GM18861 (cell line): Measurements from ENCODE around the gene HSD17B8.

Source experiments
- ATAC-seq: cut with Tn5 transposase; IDR thresholded peaks from one replicate; pipeline ENCODE4 v1.9.1; 2021; ENCODE audit not compliant: unreplicated experiment

HSD17B8 gene

DNA sequence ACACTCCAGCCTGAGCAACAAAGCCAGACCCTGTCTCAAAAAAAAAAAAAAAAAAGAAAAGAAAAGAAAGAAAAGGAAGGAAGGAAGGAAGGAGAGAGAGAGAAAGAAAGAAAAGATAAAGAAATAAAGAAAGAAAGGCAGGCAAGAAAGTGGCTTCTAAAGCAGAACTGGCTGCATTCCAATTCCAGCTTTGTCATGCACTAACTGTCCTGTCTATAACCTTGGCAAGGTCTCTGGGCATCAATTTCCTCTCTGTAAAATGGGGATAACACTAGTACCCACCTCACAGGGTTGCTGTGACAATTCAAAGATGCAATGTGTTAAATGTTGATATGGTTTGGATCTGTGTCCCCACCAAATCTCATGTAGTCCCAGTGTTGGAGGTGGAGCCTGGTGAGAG, 31.9 kb downstream of the HSD17B8 start:
- no peak for ATAC-seq

DNA sequence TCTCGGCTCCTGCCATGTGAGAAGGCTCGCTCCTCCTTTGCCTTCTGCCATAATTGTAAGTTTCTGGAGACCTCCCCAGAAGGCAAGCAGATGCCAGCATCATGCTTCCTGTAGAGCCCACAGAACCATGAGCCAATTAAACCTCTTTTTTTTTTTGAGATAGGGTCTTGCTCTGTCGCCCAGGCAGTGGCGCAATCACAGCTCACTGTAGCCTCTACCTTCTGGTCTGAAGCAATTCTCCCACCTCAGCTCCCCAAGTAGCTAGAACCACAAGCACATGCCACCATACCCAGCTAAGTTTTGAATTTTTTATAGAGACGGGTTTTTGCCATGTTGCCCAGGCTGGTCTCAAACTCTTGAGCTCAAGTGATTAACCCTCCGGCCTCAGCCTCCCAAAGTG, 32.4 kb downstream of the HSD17B8 start:
- ATAC-seq = no peak

DNA sequence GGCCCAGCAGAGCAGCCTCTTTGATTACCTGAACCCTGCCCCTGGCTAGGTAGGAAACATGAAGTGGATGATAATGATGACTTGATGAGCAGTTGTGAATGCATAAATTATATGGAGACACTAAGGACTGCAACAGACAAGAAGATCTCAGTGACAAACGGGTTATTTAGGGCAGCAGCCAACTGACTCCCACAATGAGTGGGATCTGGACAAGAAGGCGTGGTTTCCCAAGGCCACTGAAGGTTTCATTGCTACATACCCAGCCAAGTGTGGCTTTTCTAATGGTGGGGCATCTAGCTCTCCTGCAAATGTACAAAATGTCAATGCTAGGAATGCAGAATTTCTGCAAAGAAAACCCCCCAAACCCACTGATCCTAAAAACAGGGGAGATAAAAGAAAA, 33.3 kb downstream of the HSD17B8 start:
- ATAC-seq = no peak

DNA sequence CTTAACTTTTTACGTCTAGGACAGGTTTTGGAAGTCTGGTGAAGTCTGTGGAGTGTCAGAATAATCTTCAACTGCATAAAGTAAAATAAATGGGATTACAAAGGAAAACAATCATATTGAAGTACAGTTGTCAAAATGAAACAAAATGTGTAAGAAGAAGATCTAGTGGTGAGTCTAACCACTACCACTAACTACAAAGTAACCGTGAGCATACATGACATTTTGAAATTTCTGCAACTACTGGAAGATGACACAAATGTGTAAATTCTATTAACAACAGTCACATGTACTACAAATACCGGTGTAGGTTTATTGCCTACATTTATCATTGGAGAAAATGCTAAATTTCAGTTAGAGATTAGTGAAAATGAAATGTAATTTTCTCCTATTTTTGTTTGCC, 37.5 kb downstream of the HSD17B8 start:
- no peak for ATAC-seq

DNA sequence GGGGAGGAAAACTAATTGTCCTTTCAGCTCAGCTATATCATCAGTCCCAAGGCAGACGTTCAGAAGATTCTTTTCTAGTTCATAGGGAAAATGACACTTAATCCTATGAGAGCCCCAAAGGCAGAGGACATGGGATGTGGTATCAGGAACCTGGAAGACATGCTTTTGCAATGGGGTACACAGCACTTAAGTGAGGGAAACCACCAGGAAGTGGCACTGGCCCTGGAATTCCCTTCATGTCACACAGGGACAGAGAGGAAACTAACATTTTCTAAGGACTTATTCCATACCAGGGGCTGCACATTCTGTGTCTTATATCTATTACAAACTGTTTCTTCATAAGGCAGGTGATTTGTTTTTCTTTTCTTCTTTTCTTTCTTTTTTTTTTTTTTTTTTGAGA, 39.0 kb downstream of the HSD17B8 start:
- ATAC-seq = no peak

DNA sequence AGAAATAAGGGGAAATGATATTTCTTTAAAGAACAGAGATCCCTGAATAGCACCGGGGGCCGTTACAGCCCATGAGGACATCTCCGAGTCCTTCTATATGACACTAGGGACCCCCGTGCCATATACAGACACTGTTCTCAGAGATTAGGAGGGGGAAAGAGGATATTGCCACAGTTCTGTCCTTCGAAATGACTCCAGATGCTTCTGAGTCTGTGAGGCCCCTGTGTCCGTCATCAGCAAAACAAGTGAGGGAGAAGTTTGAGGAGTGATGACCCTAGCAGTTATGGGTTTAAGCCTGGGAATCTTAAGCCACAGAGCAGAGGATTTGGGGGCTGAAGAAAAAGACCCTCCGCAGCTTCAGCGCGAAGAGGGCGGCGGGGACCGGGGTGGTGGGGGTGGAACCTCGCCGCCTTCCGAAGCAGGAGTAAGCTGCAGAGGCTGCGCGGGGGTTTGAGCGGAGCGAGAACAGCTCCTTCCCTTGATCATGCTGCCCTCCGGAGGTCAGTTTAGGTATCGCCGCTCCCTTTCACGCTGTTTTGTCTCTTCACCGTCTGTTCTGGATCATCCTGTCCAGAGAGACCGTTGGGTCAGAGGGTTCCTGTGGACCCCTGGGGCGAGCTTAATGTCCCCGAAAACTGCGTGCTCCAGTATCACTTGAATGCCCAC, 43.7 kb downstream of the HSD17B8 start:
- peak; percentile 42 for ATAC-seq

DNA sequence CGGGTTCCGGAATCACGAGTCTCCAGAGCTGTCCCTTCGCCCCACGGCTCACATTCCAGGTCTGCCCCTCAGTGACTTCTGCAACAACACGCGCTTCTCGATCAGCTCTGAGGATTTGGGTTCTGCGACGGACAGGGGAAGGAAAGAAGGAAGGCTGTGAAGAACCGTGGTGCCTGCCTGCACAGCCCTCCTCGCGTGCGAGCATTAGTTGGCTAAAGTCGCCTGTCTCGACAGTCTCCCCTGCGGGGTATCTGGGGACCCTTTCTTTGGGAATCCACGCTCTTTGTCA, 44.1 kb downstream of the HSD17B8 start:
- ATAC-seq = peak; percentile 1

DNA sequence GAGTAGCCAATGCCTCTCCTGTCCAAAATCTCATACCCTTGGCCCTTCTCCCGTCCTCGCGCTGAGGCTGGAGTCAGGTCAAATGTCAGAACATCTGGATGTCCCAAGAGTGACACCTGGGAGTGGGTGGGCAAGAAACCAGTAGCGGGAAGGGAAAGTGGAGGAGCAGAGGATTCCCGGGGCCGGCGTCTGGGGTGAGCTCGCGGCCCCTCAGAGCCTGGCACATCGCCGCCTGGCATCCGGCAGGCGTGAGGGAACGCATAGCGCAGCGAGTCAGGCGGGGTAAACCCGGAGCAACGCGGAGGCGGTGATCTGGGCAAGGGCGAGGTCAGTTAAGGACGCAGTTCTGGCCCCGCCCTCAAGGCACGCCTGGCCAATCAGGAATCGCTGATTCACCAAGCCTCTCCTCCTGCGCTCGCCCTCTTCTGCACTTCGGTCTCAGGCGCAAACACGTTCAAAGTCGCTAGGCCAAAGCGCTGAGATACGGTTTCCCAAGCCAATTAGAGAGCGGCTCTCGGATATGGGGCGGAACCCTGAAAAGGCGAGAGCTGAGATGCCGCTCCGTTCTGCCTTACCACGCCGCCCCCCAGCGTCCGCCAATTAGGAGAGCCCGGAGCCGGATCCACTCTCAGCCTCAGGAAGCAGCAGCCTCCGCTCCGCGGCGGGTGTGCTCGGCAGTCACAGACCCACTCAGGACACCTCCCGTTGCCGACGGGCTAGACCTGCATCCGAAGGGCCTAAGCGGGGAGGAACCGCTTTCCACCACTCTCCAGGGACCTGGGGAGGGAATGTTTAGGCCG, 44.7 kb downstream of the HSD17B8 start:
- ATAC-seq = peak; percentile 85

DNA sequence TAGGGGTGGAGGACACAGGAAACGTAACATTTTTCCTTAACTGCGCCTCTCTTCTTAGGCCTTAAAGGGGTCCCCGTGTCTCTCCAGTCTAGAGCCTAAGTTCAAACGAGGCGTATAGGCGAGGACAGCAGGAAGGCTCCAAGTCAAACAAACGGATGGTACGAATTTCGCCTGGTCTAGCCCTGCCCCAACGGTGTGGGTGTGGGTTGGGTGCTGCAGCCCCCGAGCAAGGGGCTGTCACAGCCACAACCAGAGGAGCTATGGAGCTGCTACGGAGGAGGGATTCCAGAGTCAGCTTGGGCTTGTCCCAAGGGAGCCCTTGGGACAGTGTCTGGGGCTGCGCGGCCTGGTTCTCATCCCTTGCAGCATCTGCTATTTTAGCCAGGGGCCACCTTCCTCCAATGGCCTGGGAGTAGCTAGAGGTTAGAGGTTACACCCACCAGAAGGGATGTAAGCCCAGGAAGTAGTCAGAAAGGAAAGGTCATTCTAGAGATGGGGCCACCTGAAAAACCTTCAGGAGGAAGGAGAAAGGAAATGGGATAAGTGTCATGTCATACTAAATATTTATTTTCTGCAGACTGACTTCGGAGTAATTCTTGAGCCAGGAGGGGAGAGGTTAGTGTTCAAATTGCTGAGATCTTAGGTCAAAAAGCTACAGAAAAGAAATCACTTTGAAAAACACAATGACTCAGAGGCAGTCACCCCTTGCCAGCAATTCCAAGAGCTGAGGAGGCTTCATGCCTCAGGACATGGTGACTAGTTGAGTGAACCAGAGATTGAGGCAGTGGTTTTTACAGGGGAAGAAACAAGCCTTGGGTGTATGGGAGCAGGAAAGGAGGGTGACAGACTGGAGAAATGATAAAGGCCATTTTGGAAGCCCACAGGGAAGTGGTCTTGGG, 45.5 kb downstream of the HSD17B8 start:
- no peak for ATAC-seq

DNA sequence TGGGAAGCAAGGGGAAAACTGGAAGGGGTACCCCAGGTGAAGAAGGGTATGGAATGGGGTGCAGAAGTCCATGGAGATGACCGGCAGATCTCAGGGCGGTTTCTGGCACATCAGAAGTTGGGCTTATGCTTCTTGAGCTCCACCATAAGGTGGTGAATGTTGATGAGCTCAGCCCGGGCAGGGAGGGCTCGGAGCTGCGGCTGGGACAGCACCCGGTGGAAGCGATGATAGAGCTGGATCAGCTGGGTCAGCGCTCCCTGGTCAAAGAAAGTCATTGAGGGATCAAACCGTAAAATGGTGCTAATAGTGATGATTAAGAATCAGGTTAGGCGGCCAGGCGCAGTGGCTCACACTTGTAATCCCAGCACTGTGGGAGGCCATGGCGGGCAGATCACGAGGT, 46.3 kb downstream of the HSD17B8 start:
- no peak for ATAC-seq

DNA sequence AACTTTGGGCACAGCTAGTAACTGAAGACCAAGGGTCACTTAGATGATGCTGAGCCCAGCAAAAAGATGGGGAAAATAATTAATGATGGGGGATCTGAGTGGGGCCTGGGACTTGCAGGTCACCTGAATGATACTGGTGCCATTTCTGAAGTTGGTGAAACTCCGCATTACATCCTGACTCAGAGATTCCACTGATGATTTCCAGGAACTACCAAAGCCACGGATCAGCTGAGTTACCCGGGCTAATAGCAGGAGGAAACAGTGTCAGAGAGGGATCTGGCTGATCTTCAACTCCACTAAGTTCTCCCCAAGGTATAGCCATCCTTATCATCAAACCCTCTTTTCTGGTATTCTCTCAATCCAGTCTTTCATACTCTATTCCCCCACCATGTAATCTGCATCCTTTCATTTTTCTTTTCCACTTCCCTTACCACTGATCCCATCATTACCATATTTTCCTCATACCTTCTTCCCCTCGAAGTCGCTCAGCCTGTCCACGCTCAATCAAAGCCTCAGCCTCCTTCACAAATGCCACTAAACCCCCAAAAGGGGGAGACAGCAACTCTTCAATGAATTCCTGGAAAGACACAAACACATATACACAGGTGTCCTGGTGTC, 47.0 kb downstream of the HSD17B8 start:
- ATAC-seq = no peak

DNA sequence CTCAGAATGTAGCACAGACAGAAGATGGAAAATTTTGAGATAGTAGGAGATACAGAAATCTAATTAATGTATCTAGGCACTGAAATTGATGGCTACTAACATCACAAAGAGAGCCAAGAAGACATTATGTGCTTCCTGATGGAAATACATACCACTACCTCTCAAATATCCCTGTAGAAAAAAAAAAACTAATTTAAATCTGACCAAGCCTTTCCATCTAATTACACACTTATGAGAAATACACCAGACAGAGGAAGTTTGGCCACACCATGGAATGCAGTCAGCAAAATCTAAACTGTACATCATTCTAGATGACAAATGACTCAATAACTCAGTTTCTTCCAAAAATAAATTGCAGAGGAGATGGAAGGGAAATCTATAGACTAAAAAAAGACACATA, 48.3 kb downstream of the HSD17B8 start:
- ATAC-seq = no peak

DNA sequence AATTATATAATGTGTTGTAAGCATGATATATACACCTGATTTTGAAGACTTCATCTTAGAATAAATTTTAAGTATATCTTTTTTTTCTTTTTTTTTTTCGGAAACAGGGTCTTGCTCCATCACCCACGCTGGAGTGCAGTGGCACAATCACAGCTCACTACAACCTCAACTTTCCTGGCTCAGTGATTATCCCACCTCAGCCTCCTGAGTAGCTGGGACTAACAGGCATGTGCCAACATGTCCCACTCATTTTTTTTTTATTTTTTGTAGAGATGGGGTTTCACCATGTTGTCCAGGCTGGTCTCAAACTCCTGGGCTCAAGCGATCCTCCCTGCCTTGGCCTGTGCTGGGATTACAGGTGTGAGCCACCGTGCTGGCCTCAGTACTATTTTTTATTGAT, 50.1 kb downstream of the HSD17B8 start:
- no peak for ATAC-seq
